GM12891 (cell line): ENCODE results near the gene NONO.
"Not testable (repeated sequence)": the region's sequence is repeated elsewhere in the genome, so short reads cannot be mapped to it uniquely, and the experiment has no call there.

ENCODE experiments used
- DNase-seq: peaks from one replicate; pipeline ENCODE4 v3.0.0; 2011; ENCODE audit warnings: low spot score; ENCODE audit not compliant: insufficient read length
- FAIRE-seq: peaks from 2 replicates; lab custom pipeline; 2011; peaks lifted over from hg19 to GRCh38; lab: Jason Lieb, UNC
- PAX5 ChIP-seq: IDR thresholded peaks from 2 replicates; pipeline ENCODE4 v1.6.1; 2011; ENCODE audit warnings: low read length, moderate library complexity, mild to moderate bottlenecking; ENCODE audit not compliant: insufficient read depth, severe bottlenecking
- POLR2A ChIP-seq: IDR thresholded peaks from 2 replicates; pipeline ENCODE4 v1.6.1; 2011; ENCODE audit warnings: low read depth, low read length, control low read depth
- POLR2AphosphoS5 ChIP-seq: IDR thresholded peaks from 2 replicates; pipeline ENCODE4 v1.6.1; 2011; ENCODE audit warnings: low read depth, low read length, control low read depth
- POU2F2 ChIP-seq: IDR thresholded peaks from 2 replicates; pipeline ENCODE4 v1.6.1; 2011; ENCODE audit warnings: low read depth, mild to moderate bottlenecking, control low read depth, low read length, moderate library complexity
- SPI1 ChIP-seq: IDR thresholded peaks from 2 replicates; pipeline ENCODE4 v1.6.1; 2011; ENCODE audit warnings: low read depth, low read length, control low read depth
- TAF1 ChIP-seq: IDR thresholded peaks from 2 replicates; pipeline ENCODE4 v1.6.1; 2011; ENCODE audit warnings: low read depth, low read length, control low read depth

The NONO gene

GRCh38 chrX:71304561-71304960 is 21.1 kb downstream of the NONO start:
- TF ChIP-seq PAX5 (no peak), SPI1 (no peak), POU2F2 (no peak), TAF1 (no peak)
- FAIRE-seq (no peak), DNase-seq (no peak)

DNA sequence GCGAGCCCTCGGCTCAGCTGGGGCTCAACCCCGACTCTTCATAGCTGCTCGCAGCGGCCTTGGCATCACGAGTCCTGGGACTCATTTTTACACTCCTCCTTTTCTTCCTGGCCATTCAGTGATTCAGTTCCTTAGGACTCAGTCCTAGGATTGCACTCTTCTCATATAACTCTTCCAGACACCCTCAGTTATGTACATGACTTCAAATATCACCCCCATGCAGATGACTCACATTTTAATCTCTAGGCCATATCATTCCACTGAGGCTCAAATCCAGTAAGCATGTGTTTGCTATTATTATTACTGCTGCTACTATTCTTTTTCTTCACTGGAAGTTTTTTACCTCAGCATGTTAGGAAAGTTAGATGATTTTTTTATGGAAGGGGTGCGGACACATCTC is 32.5 kb downstream of the NONO start:
- DNase-seq (no peak), FAIRE-seq (peak; percentile 48)
- TF ChIP-seq POLR2A (no peak), POLR2AphosphoS5 (no peak)

- FAIRE-seq, DNase-seq: not testable (repeated sequence)
Observed at GRCh38 chrX:71316959-71317358, 33.5 kb downstream of the NONO start.

DNA sequence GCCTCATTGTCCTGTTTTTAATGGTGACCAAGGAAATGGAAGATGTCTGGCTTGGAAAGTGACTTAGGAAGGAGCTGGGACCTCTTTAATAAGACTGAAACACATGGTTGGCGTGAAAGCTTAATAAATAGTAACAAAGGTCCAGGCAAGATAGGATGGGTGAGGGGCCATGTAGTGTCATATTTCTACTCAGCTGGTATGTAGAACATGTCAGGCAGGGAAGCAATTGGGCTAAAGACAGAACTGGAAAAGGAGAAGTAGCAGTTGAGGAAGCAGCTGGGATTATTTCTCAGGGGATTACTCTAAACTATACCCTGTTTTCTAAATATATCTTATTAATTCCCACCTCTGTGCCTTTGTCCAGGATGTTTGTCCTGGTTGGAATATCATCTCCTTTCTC is 36.7 kb downstream of the NONO start:
- no peak for DNase-seq
- FAIRE-seq: no peak
- TF ChIP-seq POLR2AphosphoS5: no peak
- no peak for TF ChIP-seq POU2F2
- TF ChIP-seq PAX5: no peak
- TF ChIP-seq SPI1: no peak
- TF ChIP-seq TAF1: no peak

GRCh38 chrX:71321731-71322130 is 38.3 kb downstream of the NONO start:
- TF ChIP-seq POU2F2 (no peak), SPI1 (no peak), PAX5 (no peak), TAF1 (no peak), POLR2AphosphoS5 (no peak), POLR2A (no peak)
- no peak for FAIRE-seq
- no peak for DNase-seq

GRCh38 chrX:71324452-71324851 is 41.0 kb downstream of the NONO start:
- not testable (repeated sequence) for DNase-seq, FAIRE-seq

- DNase-seq (no peak), FAIRE-seq (no peak)
- TF ChIP-seq TAF1 (no peak), POU2F2 (no peak), SPI1 (no peak), PAX5 (no peak), POLR2AphosphoS5 (no peak), POLR2A (no peak)
Observed at GRCh38 chrX:71326394-71326793, 43.0 kb downstream of the NONO start.

DNA sequence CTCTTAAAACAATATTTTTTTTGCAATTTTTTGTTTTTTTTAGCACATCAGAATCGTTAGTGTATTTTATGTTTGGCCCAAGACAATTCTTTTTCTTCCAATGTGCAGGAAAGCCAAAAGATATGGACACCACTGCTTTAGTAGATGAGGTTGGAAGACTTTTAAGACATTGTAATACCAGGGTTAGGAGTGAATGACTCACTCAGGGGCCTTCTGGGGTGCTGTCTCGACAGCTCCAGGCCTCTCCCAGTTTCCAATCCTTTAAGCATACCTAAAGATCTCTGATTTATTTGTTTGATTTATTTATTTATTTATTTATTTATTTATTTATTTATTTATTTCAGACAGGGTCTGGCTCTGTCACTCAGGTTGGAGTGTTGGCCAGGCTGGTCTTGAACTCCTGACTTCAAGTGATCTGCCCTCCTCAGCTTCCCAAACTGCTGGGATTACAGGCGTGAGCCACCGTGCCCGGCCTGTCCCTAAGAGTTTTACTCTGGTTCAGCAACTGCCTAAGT is 65.8 kb downstream of the NONO start:
- not testable (repeated sequence) for DNase-seq
- FAIRE-seq: peak; percentile 85

- DNase-seq: not testable (repeated sequence)
- FAIRE-seq: peak; percentile 26
Observed at GRCh38 chrX:71349867-71350266, 66.4 kb downstream of the NONO start.
